IMR-90 (cell line): ENCODE results near the gene PDCD10. TPM values are rescaled to one million over a fixed set of nuclear protein-coding genes. Genes with fewer than 3 reads are reported as not detected.

Experiments used
- ATAC-seq: fragments of 200-7000 bp; cut with Tn5 transposase; 2 replicates; pipeline ENCODE4 v1.9.1; 2020; ENCODE audit warnings: low read depth, mild to moderate bottlenecking, moderate library complexity
- BruUV-seq: library from RNA; stranded (reverse); fragments of 400-500 nt; replicated peaks from 2 replicates; lab custom pipeline; 2021; lab: Mats Ljungman, UMichigan
- CTCF ChIA-PET: fragments of 300-600 bp; formaldehyde crosslinking; extraction: SDS; loops from one replicate; lab custom pipeline; 2021; ENCODE audit warnings: antibody characterized with exemption; lab: Yijun Ruan, JAX
- POLR2A ChIA-PET: fragments of 300-600 bp; sonication (Branson Sonifier 250); formaldehyde crosslinking; loops from one replicate; lab custom pipeline; 2022; ENCODE audit warnings: antibody characterized with exemption; ENCODE audit not compliant: unreplicated experiment; lab: Charles Lee
- DNase-seq: peaks from one replicate; pipeline ENCODE4 v3.0.0; 2013
- H2AFZ ChIP-seq: replicated peaks from 2 replicates; pipeline ENCODE3; 2013; ENCODE audit warnings: low read length, mild to moderate bottlenecking; ENCODE audit not compliant: poor library complexity
- H2AK5ac ChIP-seq: 2 replicates; pipeline ENCODE4 v1.6.1; 2013; ENCODE audit warnings: low read depth, low read length, inconsistent platforms
- H2AK9ac ChIP-seq: replicated peaks from 2 replicates; pipeline ENCODE3; 2013; ENCODE audit warnings: mild to moderate bottlenecking, low read depth, low read length, moderate library complexity; ENCODE audit not compliant: poor library complexity
- H2BK120ac ChIP-seq: 2 replicates; pipeline ENCODE4 v1.6.1; 2013; ENCODE audit warnings: low read depth, low read length, inconsistent platforms
- H2BK15ac ChIP-seq: 3 replicates; pipeline ENCODE4 v1.6.1; 2013; ENCODE audit warnings: low read depth, low read length, inconsistent platforms
- H2BK20ac ChIP-seq: 2 replicates; pipeline ENCODE4 v1.6.1; 2013; ENCODE audit warnings: low read depth, mild to moderate bottlenecking, inconsistent platforms, low read length, moderate library complexity
- H2BK5ac ChIP-seq: 2 replicates; pipeline ENCODE4 v1.6.1; 2013; ENCODE audit warnings: mild to moderate bottlenecking, low read depth, low read length, inconsistent platforms; ENCODE audit not compliant: poor library complexity, severe bottlenecking
- H3K14ac ChIP-seq: replicated peaks from 2 replicates; pipeline ENCODE4 v1.6.1; 2013; ENCODE audit warnings: low read depth, low read length, inconsistent platforms
- H3K18ac ChIP-seq: 2 replicates; pipeline ENCODE4 v1.6.1; 2013; ENCODE audit warnings: low read depth, low read length, control low read depth
- H3K23ac ChIP-seq: 2 replicates; pipeline ENCODE4 v1.6.1; 2013; ENCODE audit warnings: low read depth, low read length, inconsistent platforms
- H3K27ac ChIP-seq: 2 replicates; pipeline ENCODE4 v1.5.1; 2013; ENCODE audit warnings: mild to moderate bottlenecking, control low read depth, low read length; ENCODE audit not compliant: insufficient read depth
- H3K27me3 ChIP-seq: 2 replicates; pipeline ENCODE4 v1.6.1; 2013; ENCODE audit warnings: low read length; ENCODE audit not compliant: control insufficient read depth, insufficient read depth
- H3K36me3 ChIP-seq: 2 replicates; pipeline ENCODE4 v1.6.1; 2013; ENCODE audit warnings: low read length, mixed read lengths; ENCODE audit not compliant: control insufficient read depth, insufficient read depth
- H3K4ac ChIP-seq: 2 replicates; pipeline ENCODE4 v1.6.1; 2013; ENCODE audit warnings: low read depth, low read length, inconsistent platforms
- H3K4me1 ChIP-seq: 2 replicates; pipeline ENCODE4 v1.6.1; 2013; ENCODE audit warnings: low read length, mixed read lengths; ENCODE audit not compliant: control insufficient read depth, insufficient read depth
- H3K4me2 ChIP-seq: 2 replicates; pipeline ENCODE4 v1.6.1; 2013; ENCODE audit warnings: low read depth, mild to moderate bottlenecking, control low read depth, low read length, moderate library complexity
- H3K4me3 ChIP-seq: 2 replicates; pipeline ENCODE4 v1.5.1; 2013; ENCODE audit warnings: low read depth, mild to moderate bottlenecking, control low read depth, low read length, moderate library complexity; ENCODE audit not compliant: insufficient read depth
- H3K56ac ChIP-seq: 2 replicates; pipeline ENCODE4 v1.6.1; 2013; ENCODE audit warnings: low read length, inconsistent platforms; ENCODE audit not compliant: insufficient read depth; ENCODE audit errors: extremely low read depth
- H3K79me1 ChIP-seq, 2 experiments: 2 replicates each; pipeline ENCODE4 v1.6.1; 2013; ENCODE audit warnings: low read length in 2 of 2, inconsistent platforms in 1 of 2, low read depth in 1 of 2
- H3K9ac ChIP-seq: 2 replicates; pipeline ENCODE4 v1.6.1; 2013; ENCODE audit warnings: low read depth, low read length, control low read depth
- H3K9me1 ChIP-seq: 2 replicates; pipeline ENCODE4 v1.6.1; 2013; ENCODE audit warnings: low read length, inconsistent platforms; ENCODE audit not compliant: insufficient read depth
- H3K9me3 ChIP-seq: 2 replicates; pipeline ENCODE4 v1.6.1; 2013; ENCODE audit warnings: low read length; ENCODE audit not compliant: control insufficient read depth, insufficient read depth
- H4K20me1 ChIP-seq: 2 replicates; pipeline ENCODE4 v1.6.1; 2013; ENCODE audit warnings: low read length, inconsistent platforms; ENCODE audit not compliant: insufficient read depth
- H4K5ac ChIP-seq: 2 replicates; pipeline ENCODE4 v1.6.1; 2013; ENCODE audit warnings: mild to moderate bottlenecking, low read depth, low read length, control low read depth
- H4K8ac ChIP-seq, 2 experiments: 2 replicates each; pipeline ENCODE4 v1.6.1; 2013; ENCODE audit warnings: low read depth in 2 of 2, low read length in 2 of 2, control low read depth in 1 of 2, inconsistent platforms in 1 of 2
- H4K91ac ChIP-seq: 2 replicates; pipeline ENCODE4 v1.6.1; 2013; ENCODE audit warnings: low read depth, low read length, inconsistent platforms; ENCODE audit not compliant: insufficient read depth
- CHD1 ChIP-seq: IDR thresholded peaks from 2 replicates; pipeline ENCODE4 v1.6.1; 2012; ENCODE audit warnings: low read depth, low read length, improper control_type of control experiment
- RAD21 ChIP-seq: IDR thresholded peaks from 2 replicates; pipeline ENCODE4 v1.6.1; 2012; ENCODE audit warnings: low read length, improper control_type of control experiment
- RCOR1 ChIP-seq: IDR thresholded peaks from 2 replicates; pipeline ENCODE4 v1.6.1; 2012; ENCODE audit warnings: mild to moderate bottlenecking, low read length, improper control_type of control experiment; ENCODE audit not compliant: insufficient replicate concordance
- SMC3 ChIP-seq: fragments of 150-350 bp; IDR thresholded peaks from 2 replicates; pipeline ENCODE4 v1.6.1; 2016; ENCODE audit warnings: low read depth, mild to moderate bottlenecking, antibody characterized with exemption, low read length, moderate library complexity
- WGBS, 2 experiments: methylation state at CpG; one replicate each; pipeline versions ENCODE4 v1.1.5 to v1.1.7; 2013; ENCODE audit warnings: missing lambda C conversion rate in 2 of 2; ENCODE audit not compliant: insufficient read length in 1 of 2; ENCODE audit errors: extremely low coverage in 2 of 2; 5-methylcytosine and 5-hydroxymethylcytosine counted together
- dilution Hi-C: fragments of 300-500 bp; cut with HindIII; formaldehyde crosslinking; loops from one replicate; pipeline ENCODE4 v1.14.3; 2018; ENCODE audit warnings: low sequenced_read_pairs; ENCODE audit not compliant: unreplicated experiment
- in situ Hi-C: fragments of 300-500 bp; cut with MboI; formaldehyde crosslinking; loops from 3 replicates; pipeline ENCODE4 v1.14.3; 2019; ENCODE audit warnings: low sequenced_read_pairs, inconsistent platforms, mixed read lengths
- intact Hi-C: fragments of 100-400 bp; cut with micrococcal nuclease; formaldehyde crosslinking; loops from 2 replicates; pipeline ENCODE4 v1.10.0; 2022
- polyA plus RNA-seq, 3 experiments: library from polyadenylated mRNA; depleted of rRNA; stranded (reverse); fragments of >200 nt; gene quantifications; 2 replicates each; pipeline ENCODE4 v1.2.3, GENCODE V29; 2012; ENCODE audit warnings: low replicate concordance in 1 of 3
- total RNA-seq: library from RNA; depleted of rRNA; stranded (reverse); fragments of >200 nt; gene quantifications from 2 replicates; pipeline ENCODE4 v1.2.3, GENCODE V29; 2012

The PDCD10 gene
- total and polyA plus RNA-seq, 2 of the 4 experiments (the other 2 are of a cell fraction), result 36.7 to 47.3 TPM

GRCh38 chr3:167700046-167700445, 34.6 kb downstream of the PDCD10 start:
- intact Hi-C loops, result no loop called here
- H2BK5ac ChIP-seq, result no peak overlapping the region
- in situ Hi-C loops, result no loop called here

More at GRCh38 chr3:167700046-167700445, 34.6 kb downstream of the PDCD10 start:
- no peak overlapping the region for H3K18ac ChIP-seq
- WGBS, 2 experiments, result no CpG with 5 or more reads among the region's 4 CpGs
- ChIA-PET POLR2A (no interaction called here), CTCF (interaction anchor here (0.6 kb wide), 1 partner anchor 175 kb away, joined by 4 read pairs; no protein-coding TSS in a partner anchor)
- H2AK5ac ChIP-seq, result no peak overlapping the region
- no peak overlapping the region for H2AFZ ChIP-seq
- H2AK9ac ChIP-seq, result no peak overlapping the region
- no peaks in the 10 kb centered on the region for H3K9me1 ChIP-seq
- no peak overlapping the region for H3K14ac ChIP-seq
- ATAC-seq (no peak), DNase-seq (no peak)
- no peaks in the 10 kb centered on the region for H3K36me3 ChIP-seq
- H2BK120ac ChIP-seq, result no peak overlapping the region
- no peak overlapping the region for H3K4me2 ChIP-seq
- no peak overlapping the region for H4K5ac ChIP-seq
- H3K4me1 ChIP-seq, result no peaks in the 10 kb centered on the region
- no peak overlapping the region for H2BK20ac ChIP-seq
- BruUV-seq, result no TSS peak
- H3K23ac ChIP-seq, result no peak overlapping the region
- H4K91ac ChIP-seq, result no peak overlapping the region
- H3K4ac ChIP-seq, result no peak overlapping the region
- no peak overlapping the region for H3K27ac ChIP-seq
- H3K56ac ChIP-seq, result no peak overlapping the region
- dilution Hi-C loops, result no loop called here
- no peak overlapping the region for H2BK15ac ChIP-seq
- no peak overlapping the region for H3K9ac ChIP-seq
- H3K27me3 ChIP-seq, result no peaks in the 10 kb centered on the region
- H4K20me1 ChIP-seq, result no peaks in the 10 kb centered on the region; the same call in 1 of the 2 replicates
- no peak overlapping the region for H4K8ac ChIP-seq
- peaks cover 7 to 13% of the 10 kb centered on the region in 2 experiments for H3K79me1 ChIP-seq
- H3K4me3 ChIP-seq, result no peak overlapping the region
- H3K9me3 ChIP-seq, result no peaks in the 10 kb centered on the region
- no peak for TF ChIP-seq RCOR1
- no peak for TF ChIP-seq SMC3
- no peak for TF ChIP-seq RAD21
- no peak for TF ChIP-seq CHD1
